ENCODE data around the gene CLEC16A.

DNA sequence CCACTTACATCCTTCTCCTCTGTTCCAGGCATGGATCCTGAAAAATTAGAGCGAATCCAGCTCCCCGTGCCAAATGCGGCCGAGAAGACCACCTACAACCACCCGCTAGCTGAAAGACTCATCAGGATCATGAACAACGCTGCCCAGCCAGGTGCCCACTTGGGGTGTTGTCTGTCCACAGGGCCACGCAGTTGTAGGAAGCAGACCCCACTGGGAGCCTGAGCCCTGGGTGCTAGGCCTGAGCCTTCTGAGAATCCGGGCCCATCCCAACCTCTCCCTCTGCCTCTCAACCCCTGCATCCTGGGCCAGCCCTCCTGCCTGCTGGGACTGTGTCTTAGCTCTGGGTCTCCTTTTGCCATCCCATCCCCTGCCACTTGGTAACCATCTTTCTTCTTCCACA lies 95.4 kb downstream of the CLEC16A start:
- TF ChIP-seq, protein P1, sequence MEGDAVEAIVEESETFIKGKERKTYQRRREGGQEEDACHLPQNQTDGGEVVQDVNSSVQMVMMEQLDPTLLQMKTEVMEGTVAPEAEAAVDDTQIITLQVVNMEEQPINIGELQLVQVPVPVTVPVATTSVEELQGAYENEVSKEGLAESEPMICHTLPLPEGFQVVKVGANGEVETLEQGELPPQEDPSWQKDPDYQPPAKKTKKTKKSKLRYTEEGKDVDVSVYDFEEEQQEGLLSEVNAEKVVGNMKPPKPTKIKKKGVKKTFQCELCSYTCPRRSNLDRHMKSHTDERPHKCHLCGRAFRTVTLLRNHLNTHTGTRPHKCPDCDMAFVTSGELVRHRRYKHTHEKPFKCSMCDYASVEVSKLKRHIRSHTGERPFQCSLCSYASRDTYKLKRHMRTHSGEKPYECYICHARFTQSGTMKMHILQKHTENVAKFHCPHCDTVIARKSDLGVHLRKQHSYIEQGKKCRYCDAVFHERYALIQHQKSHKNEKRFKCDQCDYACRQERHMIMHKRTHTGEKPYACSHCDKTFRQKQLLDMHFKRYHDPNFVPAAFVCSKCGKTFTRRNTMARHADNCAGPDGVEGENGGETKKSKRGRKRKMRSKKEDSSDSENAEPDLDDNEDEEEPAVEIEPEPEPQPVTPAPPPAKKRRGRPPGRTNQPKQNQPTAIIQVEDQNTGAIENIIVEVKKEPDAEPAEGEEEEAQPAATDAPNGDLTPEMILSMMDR (IDR thresholded peaks at IDR 0.05): no peak
- no peak for TF ChIP-seq POLR2A (IDR thresholded peaks at IDR 0.05)
